RWPE1 (cell line): ENCODE results near the gene MFAP5.

ENCODE experiments used
- CTCF ChIA-PET: fragments of 350-600 bp; sonication (Branson Sonifier 250); formaldehyde crosslinking; extraction: SDS; loops from one replicate; lab custom pipeline; 2021; lab: Yijun Ruan, JAX
- POLR2A ChIA-PET: fragments of 400-600 bp; formaldehyde crosslinking; extraction: SDS; loops from one replicate; lab custom pipeline; 2020; ENCODE audit warnings: antibody characterized with exemption; ENCODE audit not compliant: low non-redundant PET; lab: Yijun Ruan, JAX
- DNase-seq: peaks from one replicate; pipeline ENCODE4 v3.0.0; 2012; ENCODE audit warnings: low spot score
- H3K27ac ChIP-seq: fragments of 450-650 bp; 2 replicates; pipeline ENCODE4 v1.5.1; 2017
- CTCF ChIP-seq: fragments of 450-650 bp; conservative IDR thresholded peaks from 2 replicates; pipeline ENCODE4 v1.5.1; 2017; ENCODE audit warnings: low read depth, mild to moderate bottlenecking

Gene MFAP5

GRCh38 chr12:8665759-8666158 is 3.1 kb upstream of the MFAP5 start:
- no peak overlapping the region for H3K27ac ChIP-seq
- DNase-seq: no peak
- TF ChIP-seq CTCF: no peak
- CTCF ChIA-PET: no interaction called here
- POLR2A ChIA-PET: no interaction called here

GRCh38 chr12:8664228-8664913 is 1.7 kb upstream of the MFAP5 start:
- ChIA-PET POLR2A (no interaction called here), CTCF (no interaction called here)
- no peak for DNase-seq
- H3K27ac ChIP-seq: no peak overlapping the region
- TF ChIP-seq CTCF: no peak

GRCh38 chr12:8661751-8662150 is 875 bp downstream of the MFAP5 start:
- H3K27ac ChIP-seq: no peak overlapping the region
- no peak for DNase-seq
- TF ChIP-seq CTCF: no peak
- POLR2A ChIA-PET: no interaction called here
- CTCF ChIA-PET: no interaction called here

GRCh38 chr12:8661016-8661415 is 1.6 kb downstream of the MFAP5 start:
- ChIA-PET POLR2A (no interaction called here), CTCF (interaction anchor here (0.6 kb wide), 1 partner anchor 701 kb away, joined by 3 read pairs; no protein-coding TSS in a partner anchor)
- TF ChIP-seq CTCF: no peak
- H3K27ac ChIP-seq: no peak overlapping the region
- DNase-seq: no peak

GRCh38 chr12:8658346-8658745 is 4.3 kb downstream of the MFAP5 start:
- DNase-seq: peak; percentile 67
- H3K27ac ChIP-seq: peak overlapping the region; percentile 56; the same call in 1 of the 2 replicates
- no peak for TF ChIP-seq CTCF
- POLR2A ChIA-PET: no interaction called here
- CTCF ChIA-PET: interaction anchor here (0.7 to 2.0 kb wide), 4 partner anchors 23 to 233 kb away, joined by 3 to 5 read pairs (median 4); no protein-coding TSS in a partner anchor

GRCh38 chr12:8655421-8655820 is 7.2 kb downstream of the MFAP5 start:
- no peak for DNase-seq
- POLR2A ChIA-PET: no interaction called here
- CTCF ChIA-PET: interaction anchor here (0.7 kb wide), 1 partner anchor 50 kb away, joined by 3 read pairs; no protein-coding TSS in a partner anchor
- TF ChIP-seq CTCF: no peak
- no peak overlapping the region for H3K27ac ChIP-seq
